Measurements from ENCODE around the gene RAP2B. TPM values are rescaled to one million over a fixed set of nuclear protein-coding genes. Genes with fewer than 3 reads are reported as not detected.

The RAP2B gene
- total and polyA plus RNA-seq, 10 donors: 5.3 to 31.0 (median 25.2) TPM

GRCh38 chr3:153172796-153173757 lies 11.1 kb downstream of the RAP2B start:
- intact Hi-C loops (cut with DNase I; ENCODE audit: low total_unique reads): no loop called here
- Histone ChIP-seq H3K4me1 (peaks cover 0 to 6% (median under 1%) of the 10 kb centered on the region in 6 donors), H3K4me3 (no peak overlapping the region), H3K9me3 (no peaks in the 10 kb centered on the region), H3K36me3 (peaks cover 0 to 24% (median 2%) of the 10 kb centered on the region in 6 donors), H3K27ac (no peak overlapping the region), H3K27me3 (replicated peaks in 1 of 7) (no peaks in the 10 kb centered on the region)
- WGBS, 5 donors: 92 to 95% (median 94%) methylated on average over 19 of the region's 19 CpGs
- TF ChIP-seq CTCF (IDR thresholded peaks at IDR 0.05 in 8 of 11, conservative IDR thresholded peaks at IDR 0.05 in 3 of 11): no peak
- no peak for TF ChIP-seq POLR2AphosphoS5 (IDR thresholded peaks at IDR 0.05)
- TF ChIP-seq POLR2A (IDR thresholded peaks at IDR 0.05): no peak
- DNase-seq: no peak

GRCh38 chr3:153173758-153174516 lies 11.9 kb downstream of the RAP2B start:
- Histone ChIP-seq H3K27ac (no peak overlapping the region), H3K9me3 (no peaks in the 10 kb centered on the region), H3K4me1 (no peaks in the 10 kb centered on the region), H3K4me3 (no peak overlapping the region), H3K36me3 (peaks cover 0 to 28% (median 2%) of the 10 kb centered on the region in 6 donors), H3K27me3 (replicated peaks in 1 of 7) (no peaks in the 10 kb centered on the region)
- WGBS, 5 donors: 59 to 79% (median 63%) methylated on average over 6 of the region's 6 CpGs
- intact Hi-C loops (cut with DNase I; ENCODE audit: low total_unique reads): no loop called here
- DNase-seq: no peak
- TF ChIP-seq POLR2A (IDR thresholded peaks at IDR 0.05): no peak
- no peak for TF ChIP-seq CTCF (IDR thresholded peaks at IDR 0.05 in 8 of 11, conservative IDR thresholded peaks at IDR 0.05 in 3 of 11)
- TF ChIP-seq POLR2AphosphoS5 (IDR thresholded peaks at IDR 0.05): no peak

- Histone ChIP-seq H3K27me3 (replicated peaks in 1 of 7) (no peaks in the 10 kb centered on the region), H3K36me3 (peaks cover 0 to 25% (median 0%) of the 10 kb centered on the region in 6 donors), H3K4me1 (peaks cover 0 to 3% (median 0%) of the 10 kb centered on the region in 6 donors), H3K9me3 (no peaks in the 10 kb centered on the region), H3K4me3 (no peak overlapping the region), H3K27ac (no peak overlapping the region)
- TF ChIP-seq POLR2A (IDR thresholded peaks at IDR 0.05) (no peak), CTCF (IDR thresholded peaks at IDR 0.05 in 8 of 11, conservative IDR thresholded peaks at IDR 0.05 in 3 of 11) (no peak), POLR2AphosphoS5 (IDR thresholded peaks at IDR 0.05) (no peak)
- intact Hi-C loops (cut with DNase I; ENCODE audit: low total_unique reads): no loop called here
- DNase-seq: no peak
- WGBS, 5 donors: 95 to 99% (median 97%) methylated on average over 3 of the region's 3 CpGs
Observed at GRCh38 chr3:153176197-153176596, 14.2 kb downstream of the RAP2B start.
